HG02571 (cell line): Measurements from ENCODE around the gene SNAPC4.
"Not testable (repeated sequence)": the region's sequence is repeated elsewhere in the genome, so short reads cannot be mapped to it uniquely, and the experiment has no call there.

Source experiments
- ATAC-seq: cut with Tn5 transposase; IDR thresholded peaks from one replicate; pipeline ENCODE4 v1.9.1; 2021; ENCODE audit warnings: mild to moderate bottlenecking, moderate library complexity; ENCODE audit not compliant: unreplicated experiment

Gene SNAPC4

GRCh38 chr9:136410500-136411287, 10.7 kb upstream of the SNAPC4 start, which contains the start of the genes ENTR1 and PMPCA:
TSS of gene ENTR1 (minus strand) at chr9:136410614. CDS start at chr9:136410397, 217 bp downstream.
TSS of gene PMPCA (plus strand) at chr9:136410658. CDS start at chr9:136410669, 11 bp downstream.
- ATAC-seq, result peak; percentile 74

DNA sequence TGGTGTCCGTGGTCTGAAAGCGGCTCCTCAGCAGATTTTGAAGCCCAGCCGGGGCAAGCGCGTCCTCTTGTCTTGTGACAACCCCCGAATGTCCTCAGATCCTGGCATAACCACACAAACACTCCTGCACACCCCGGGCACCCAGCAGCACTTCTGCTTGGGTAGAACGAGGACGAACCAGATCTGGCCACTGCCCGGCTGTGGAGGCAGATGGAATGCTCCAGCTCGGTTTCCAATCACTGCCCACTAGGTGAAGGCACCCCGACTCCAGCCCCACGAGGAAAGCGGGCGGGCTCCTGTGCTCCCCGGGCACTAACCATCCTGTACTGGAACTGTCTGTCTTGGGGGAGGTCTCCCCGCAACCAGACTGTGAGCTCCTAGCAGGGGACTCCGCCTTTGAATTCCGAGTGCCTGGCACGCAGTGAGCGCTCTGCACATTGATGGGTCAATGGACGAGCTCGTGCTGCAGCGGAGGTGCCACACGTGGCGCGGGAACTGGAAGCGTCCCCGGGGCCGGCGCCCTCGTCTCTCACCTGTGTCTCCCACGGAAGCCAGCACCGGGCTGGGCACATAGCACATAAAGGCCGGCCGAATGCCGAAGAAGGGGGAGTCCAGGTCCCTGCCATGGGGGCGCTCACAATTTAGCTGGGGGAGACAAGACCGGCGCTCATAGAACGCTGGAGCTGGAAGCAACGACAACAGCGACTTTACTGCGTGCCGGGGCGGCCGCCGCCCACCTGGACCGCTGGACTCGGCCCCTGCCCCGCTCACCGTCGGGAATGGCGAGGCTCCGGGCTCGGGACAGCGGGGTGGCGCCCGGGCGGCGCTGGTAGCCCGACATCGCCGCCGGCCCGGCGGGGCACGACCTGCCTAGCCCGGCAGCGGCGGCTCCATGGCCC, 9.8 kb upstream of the SNAPC4 start:
- peak; percentile 20 for ATAC-seq

DNA sequence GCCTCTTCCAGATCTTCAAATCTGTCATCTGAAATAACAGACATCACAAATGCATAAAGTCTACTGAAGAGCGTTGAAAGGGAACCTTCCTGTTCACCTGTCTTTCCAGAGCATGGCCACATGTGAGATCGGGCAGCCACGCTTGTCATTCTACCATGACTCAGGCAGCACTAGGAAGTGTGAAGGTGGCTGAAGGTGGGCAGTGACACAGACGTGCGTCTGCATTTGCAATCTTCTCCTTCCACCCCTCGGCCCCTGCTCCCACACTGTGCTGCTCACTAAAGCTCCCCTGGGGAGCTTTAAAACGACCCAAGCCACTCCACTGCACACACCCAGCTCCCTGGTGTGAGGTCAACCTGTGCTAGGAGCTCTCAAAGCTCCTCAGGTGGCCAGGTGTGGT, 7.9 kb upstream of the SNAPC4 start:
- ATAC-seq, result no peak

- ATAC-seq, result not testable (repeated sequence)
These were observed 7.1 kb upstream of the SNAPC4 start for GRCh38 chr9:136407061-136407460.

DNA sequence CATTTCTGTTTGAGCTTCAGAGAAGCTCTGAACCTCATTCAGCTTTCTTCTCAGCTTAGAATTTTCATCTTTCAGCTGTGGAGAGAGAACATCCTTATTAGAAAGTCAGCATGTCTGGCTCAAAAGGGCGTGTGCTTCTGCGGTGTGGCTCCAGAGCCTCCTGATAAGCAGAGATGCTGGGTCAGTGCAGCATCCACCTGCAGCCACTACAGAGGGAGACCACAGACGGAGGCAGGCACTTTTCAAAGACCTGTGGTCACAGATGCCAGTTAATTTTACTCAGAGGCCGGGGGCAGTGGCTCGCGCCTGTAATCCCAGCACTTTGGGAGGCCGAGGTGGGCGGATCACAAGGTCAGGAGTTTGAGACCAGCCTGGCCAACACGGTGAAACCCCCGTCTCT, 5.9 kb upstream of the SNAPC4 start:
- ATAC-seq, result not testable (repeated sequence)

DNA sequence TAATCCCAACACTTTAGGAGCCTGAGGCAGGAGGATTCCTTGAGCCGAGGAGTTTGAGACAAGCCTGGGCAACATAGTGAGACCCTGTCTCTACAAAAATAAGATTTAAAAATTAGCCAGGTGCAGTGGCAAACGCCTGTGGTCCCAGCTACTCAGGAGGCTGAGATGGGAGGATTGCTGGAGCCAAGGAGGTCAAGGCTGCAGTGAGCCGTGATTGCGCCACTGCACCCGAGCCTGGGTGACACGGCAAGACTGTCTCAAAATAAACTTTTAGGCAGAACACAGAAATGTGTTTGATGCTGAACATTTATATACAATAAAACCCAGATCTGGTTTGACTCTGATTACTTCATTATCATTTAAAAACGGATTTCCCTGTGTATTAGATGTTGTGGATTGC, 5.5 kb upstream of the SNAPC4 start:
- no peak for ATAC-seq

GRCh38 chr9:136404801-136405136, 4.8 kb upstream of the SNAPC4 start:
- no peak for ATAC-seq

GRCh38 chr9:136403915-136404800, 4.2 kb upstream of the SNAPC4 start:
- ATAC-seq, result no peak

- peak; percentile 36 for ATAC-seq
These were observed 3.6 kb upstream of the SNAPC4 start for GRCh38 chr9:136403538-136403914.

DNA sequence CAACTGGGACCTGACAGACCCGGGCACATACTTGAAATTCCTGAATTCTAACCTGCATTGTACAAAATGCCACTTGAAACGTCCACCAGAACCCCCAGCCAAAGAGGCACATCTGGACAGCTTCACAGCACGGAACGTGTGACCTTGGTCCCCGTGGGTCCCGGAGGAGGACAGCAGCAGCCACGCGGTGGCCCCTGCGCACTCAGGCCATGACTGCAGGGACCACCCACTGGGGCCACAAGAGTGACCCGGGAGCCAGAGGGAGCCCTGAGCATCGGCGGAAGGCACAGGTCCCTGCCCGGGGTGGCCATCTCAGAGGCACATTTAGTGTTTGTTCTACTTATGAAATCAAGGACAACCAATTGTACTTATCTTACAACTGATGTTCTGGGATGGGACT, 2.1 kb upstream of the SNAPC4 start:
- no peak for ATAC-seq

- no peak for ATAC-seq
These were observed 1.4 kb upstream of the SNAPC4 start for GRCh38 chr9:136401173-136401922.

GRCh38 chr9:136399176-136400037, 563 bp downstream of the SNAPC4 start:
- peak; percentile 21 for ATAC-seq

DNA sequence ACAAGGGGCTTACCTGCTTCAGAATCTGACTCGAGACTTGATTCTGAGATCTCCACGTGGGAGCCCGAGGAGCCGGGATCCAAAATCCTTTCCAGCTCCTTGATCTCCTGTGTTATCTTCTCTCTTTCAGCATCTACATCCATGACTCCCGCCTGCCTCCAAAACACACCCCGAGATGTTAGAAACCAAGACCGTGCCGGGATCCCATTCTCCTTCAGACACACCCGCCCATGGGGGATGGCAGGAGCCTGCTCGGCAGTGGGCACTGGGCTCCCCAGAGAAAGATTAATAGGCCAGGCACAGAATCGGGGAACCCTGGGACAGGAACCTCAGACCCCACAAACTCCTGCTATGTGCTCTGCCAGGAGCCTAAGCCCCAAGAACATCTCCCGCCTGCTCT, 1.7 kb downstream of the SNAPC4 start:
- ATAC-seq, result no peak

GRCh38 chr9:136397643-136398042, 2.3 kb downstream of the SNAPC4 start:
- ATAC-seq, result no peak

- ATAC-seq, result no peak
These were observed 3.8 kb downstream of the SNAPC4 start for GRCh38 chr9:136396219-136396515.

DNA sequence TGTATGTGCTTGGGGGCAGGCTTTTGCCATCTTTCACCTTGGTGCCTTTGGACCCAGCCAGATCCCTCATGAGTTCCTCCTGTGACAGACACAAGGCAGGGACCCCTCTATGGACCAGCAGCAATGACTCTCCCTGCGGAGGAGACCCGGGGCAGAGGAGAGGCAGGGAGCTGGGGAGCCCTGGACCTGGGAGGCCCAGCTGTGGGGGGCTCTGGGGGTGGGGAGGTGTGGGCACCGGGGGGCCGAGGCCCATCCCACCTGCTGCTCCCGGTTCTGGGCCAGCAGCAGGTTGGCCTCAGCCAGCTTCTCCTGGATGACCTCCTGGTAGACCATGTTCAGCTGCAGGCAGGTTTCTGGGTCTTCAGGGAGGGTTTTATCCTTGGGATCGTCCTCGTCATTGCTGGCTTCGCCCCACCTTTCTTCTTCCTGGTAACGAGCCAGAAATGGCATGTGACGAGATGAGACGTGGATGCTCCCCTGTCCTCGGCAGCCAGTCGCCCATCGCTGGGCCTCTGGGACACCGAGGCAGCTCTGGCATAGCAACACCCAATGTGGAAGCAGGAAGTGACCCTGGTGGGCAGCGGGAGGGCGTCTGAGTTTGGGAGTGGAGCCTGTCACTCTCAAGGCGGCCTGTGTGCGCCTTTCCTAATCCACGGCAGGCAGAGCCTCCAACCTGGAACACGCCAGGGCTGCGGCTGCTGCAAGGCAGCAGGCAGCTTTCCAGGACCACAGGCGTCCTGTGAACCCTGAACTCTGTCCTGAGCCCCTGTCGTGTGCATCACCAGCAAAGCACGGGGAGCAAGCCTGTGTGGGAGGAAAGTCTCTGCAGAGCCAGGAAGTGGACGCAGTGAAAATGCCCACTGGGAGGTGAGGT, 4.4 kb downstream of the SNAPC4 start:
- ATAC-seq, result no peak

DNA sequence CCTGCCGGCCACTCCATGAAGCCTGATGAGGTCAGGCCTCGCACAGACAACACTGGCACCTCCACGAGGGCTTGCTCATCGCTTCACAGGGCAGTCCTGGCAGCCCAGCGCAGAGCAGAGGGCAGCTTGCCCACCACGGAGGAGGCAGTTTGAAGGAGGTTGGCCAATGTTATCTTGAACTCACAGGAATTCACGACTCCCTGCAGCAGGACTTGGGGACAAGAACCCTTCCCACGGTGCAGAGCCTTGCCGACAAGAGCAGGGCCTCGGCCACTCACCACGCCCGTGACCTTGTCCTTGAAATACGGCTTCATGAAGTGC, 5.0 kb downstream of the SNAPC4 start:
- ATAC-seq, result no peak

- no peak for ATAC-seq
These were observed 5.5 kb downstream of the SNAPC4 start for GRCh38 chr9:136394312-136395019.
